DMS53 treated with DMSO at 0.1 percent for 48 hours (cell line): ENCODE results near the gene FOXK2.
A peak's percentile ranks its signal among the peaks of the same experiment; 100 is the strongest.
"Not testable (repeated sequence)": the region's sequence is repeated elsewhere in the genome, so short reads cannot be mapped to it uniquely, and the experiment has no call there.

Source experiments
- DNase-seq: peaks from one replicate; lab custom pipeline; 2025; ENCODE audit not compliant: unreplicated experiment; lab: John Stamatoyannopoulos, UW

The FOXK2 gene

DNA sequence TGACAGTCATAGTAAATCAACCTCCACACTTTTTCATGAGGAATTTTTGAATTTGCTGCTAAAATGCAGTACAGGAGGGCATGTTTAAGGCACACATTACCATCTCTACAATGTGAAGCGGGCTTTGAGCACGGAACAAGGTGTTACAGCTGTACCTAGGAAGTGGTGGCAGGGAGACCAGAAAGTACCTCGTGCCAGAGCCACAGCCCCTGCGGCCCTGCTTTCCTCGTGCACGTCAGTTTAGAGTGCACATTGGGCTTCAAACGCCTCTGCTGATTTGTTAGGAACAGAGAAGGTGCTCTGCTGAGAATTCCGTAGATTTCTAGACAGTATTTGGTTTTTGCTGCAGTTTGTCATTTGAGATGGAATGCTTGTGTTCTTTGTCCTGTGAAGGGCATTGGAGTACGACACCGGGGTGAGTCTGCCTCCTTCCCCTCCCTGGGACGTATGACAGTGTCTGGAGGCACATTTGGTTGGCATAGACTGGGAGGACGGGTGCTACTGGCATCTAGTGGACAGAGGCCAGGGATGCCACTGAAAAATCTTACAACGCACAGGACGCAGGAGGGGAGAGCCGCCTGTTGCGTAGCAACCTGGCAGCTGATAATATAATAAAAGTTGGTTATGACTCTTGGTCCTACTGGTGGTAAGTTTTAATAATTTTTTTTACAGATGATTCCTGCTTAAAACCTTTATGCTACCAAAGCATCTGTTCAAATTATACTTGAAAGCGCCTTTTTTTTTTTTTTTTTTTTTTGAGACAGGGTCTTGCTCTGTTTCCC lies 9.1 kb downstream of the FOXK2 start:
- DNase-seq = no peak

GRCh38 chr17:82529914-82530300 lies 10.4 kb downstream of the FOXK2 start:
- no peak for DNase-seq

DNA sequence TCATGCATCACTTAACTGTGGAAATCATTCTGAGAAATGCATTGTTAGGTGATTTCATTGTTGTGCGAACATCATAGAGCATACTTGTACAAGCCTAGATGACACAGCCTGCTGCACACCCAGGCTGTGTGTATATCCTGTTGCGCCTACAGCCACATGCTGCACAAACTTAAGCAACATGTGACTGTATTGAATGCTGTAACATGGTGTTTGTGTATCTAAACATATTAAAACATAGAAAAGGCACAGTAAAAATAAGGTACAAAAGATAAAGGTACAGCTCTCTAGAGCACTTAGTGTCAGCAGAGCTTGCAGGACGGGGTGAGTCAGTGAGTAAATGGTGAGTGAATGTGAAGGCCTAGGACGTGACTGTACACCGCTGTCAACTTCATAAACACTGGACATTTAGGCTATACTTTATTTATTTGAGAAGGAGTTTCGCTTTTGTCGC lies 11.9 kb downstream of the FOXK2 start:
- no peak for DNase-seq

GRCh38 chr17:82534401-82534812 lies 14.9 kb downstream of the FOXK2 start:
- DNase-seq = no peak

GRCh38 chr17:82536512-82537201 lies 17.1 kb downstream of the FOXK2 start:
- DNase-seq = no peak

DNA sequence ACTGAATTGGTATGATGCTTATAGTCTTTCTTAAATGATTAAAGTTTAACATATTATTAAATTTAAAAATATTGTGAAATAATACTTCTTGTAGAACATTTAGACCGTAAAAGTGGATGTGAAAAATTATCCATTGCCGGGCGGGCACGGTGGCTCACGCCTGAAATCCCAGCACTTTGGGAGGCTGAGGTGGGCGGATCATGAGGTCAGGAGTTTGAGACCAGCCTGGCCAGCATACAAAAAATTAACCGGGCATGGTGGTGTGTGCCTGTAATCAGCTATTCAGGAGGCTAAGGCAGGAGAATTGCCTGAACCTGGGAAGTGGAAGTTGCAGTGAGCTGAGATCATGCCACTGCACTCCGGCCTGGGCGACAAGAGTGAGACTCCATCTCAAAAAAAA lies 17.7 kb downstream of the FOXK2 start:
- DNase-seq = not testable (repeated sequence)

DNA sequence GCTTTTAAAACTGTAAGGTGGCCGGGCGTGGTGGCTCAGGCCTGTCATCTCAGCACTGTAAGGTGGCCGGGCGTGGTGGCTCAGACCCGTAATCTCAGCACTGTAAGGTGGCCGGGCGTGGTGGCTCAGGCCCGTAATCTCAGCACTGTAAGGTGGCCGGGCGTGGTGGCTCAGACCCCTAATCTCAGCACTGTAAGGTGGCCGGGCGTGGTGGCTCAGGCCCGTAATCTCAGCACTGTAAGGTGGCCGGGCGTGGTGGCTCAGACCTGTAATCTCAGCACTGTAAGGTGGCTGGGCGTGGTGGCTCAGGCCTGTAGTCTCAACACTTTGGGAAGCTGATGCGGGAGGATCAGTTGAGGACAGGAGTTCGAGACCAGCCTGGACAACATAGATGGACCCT lies 19.5 kb downstream of the FOXK2 start:
- DNase-seq = not testable (repeated sequence)

GRCh38 chr17:82542439-82542838 lies 22.9 kb downstream of the FOXK2 start:
- no peak for DNase-seq

- no peak for DNase-seq
These were observed 25.0 kb downstream of the FOXK2 start for GRCh38 chr17:82544431-82545070.

DNA sequence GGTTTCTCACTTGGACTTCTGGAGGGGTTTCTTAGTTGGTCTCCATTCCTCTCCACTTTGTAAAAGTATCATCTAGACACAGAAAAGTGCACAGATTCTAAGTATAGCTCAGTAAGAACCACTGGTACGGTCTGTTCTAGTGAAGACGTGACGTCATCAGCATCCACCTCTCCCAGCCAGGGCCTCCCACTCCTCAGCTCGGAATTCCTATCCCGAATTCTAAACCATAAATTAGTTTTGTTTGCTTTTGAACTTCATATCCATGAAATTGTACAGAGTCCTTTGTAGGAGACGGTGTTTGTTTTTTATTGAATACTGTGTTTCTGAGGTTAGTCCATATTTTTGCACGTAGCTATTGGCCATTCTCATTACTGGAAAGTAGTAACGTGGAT lies 25.5 kb downstream of the FOXK2 start:
- no peak for DNase-seq

- no peak for DNase-seq
These were observed 28.4 kb downstream of the FOXK2 start for GRCh38 chr17:82547981-82548380.

- DNase-seq = no peak
These were observed 29.3 kb downstream of the FOXK2 start for GRCh38 chr17:82548681-82549303.

DNA sequence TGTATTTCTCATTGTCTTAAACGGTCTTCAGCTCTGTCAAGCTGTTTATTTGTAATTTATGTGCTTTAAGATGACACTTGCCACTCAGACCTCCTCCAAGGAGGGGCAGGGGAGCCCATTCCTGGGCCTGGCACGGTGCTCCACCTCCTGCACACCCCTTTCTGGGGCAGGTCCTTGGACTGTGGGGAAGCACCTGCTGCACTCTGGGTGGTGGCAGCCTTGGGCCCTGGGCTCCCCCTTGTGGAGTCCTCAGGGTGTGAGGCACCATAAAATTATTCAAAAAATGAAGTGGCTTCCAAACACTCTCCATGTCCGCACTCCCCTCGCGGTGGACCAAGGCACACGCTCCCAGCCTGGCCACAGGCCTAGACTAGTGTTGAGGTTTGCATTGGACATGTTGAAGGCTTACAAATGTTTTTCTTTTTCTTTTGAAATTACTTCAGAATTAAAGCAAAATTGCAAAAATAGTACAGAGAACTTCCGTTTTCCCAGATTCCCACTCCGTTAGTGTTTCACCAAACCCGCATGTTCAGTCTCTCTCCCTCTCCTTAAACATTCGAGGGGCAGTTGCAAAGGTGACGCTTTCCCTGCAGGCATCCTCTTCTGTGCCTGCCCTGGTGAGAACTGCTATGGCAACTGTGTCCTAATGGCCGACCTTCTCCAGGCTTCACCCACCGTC lies 32.4 kb downstream of the FOXK2 start:
- DNase-seq = peak; percentile 26

DNA sequence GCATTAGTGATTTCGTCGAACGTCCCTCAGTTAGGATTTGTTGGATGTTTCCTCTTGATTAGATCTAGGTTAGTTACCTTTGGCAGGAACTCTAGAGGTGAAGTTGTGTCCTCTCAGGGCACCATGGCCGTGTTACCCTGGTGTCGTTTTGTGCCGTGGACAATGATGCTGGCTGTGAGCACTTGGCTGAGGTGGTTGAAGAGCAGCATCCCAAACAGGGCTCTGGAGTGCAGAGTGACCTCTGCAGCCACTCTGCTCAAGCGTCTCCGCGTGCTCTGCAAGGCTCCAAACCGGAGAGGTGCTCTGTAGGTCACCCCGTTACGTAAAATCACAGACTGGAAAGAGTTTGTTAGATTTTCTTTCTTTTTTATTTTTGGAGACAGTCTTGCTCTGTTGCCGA lies 33.0 kb downstream of the FOXK2 start:
- DNase-seq = no peak

- no peak for DNase-seq
These were observed 33.8 kb downstream of the FOXK2 start for GRCh38 chr17:82553210-82553930.

GRCh38 chr17:82557510-82557909 lies 38.0 kb downstream of the FOXK2 start:
- not testable (repeated sequence) for DNase-seq

- peak; percentile 91 for DNase-seq
These were observed 40.2 kb downstream of the FOXK2 start for GRCh38 chr17:82559566-82560251.

GRCh38 chr17:82560252-82560642 lies 40.7 kb downstream of the FOXK2 start:
- no peak for DNase-seq

DNA sequence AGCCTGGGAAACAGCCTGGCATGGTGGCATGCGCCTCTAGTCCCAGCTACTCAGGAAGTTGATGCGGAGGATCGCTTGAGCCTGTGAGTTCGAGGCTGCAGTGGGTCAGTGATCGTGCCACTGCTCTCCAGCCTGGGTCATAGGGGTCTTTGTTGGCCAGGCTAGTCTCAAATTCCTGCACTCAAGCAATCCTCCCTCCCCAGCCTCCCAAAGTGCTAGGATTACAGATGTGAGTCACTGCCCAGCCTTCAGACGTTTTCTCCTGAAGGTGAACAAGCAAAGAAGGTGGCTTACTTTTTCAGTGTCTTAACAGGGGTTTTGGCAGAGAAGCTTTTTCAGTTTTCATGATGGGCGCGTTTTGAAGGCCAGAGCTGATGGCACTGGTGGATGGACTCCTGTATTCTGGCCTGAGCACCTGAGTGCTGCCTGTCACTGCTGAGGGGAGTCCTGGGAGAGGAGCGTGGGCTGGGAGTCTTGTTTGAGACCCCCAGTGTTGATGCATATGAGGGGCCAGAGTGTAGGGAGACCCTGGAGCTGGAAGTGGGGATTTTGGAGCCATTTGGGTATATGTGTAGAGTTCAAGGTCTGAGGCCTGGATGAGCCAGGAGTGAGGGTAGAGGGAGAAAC lies 41.4 kb downstream of the FOXK2 start:
- DNase-seq = no peak
